ENCODE measurements around the gene NT5C2. TPM values are rescaled to one million over a fixed set of nuclear protein-coding genes. Genes with fewer than 3 reads are reported as not detected.
"Not testable (repeated sequence)": the region's sequence is repeated elsewhere in the genome, so short reads cannot be mapped to it uniquely, and the experiment has no call there.

The NT5C2 gene
- total and polyA plus RNA-seq, 8 donors = 19.4 to 45.0 (median 26.4) TPM

GRCh38 chr10:103166523-103166922 lies 26.5 kb downstream of the NT5C2 start:
- intact Hi-C loops (cut with DNase I) = no loop called here
- WGBS, 2 donors = 92 to 95% methylated on average over 3 of the region's 3 CpGs
- Histone ChIP-seq H3K9me3 (no peaks in the 10 kb centered on the region), H3K27ac (no peak overlapping the region), H3K4me3 (no peak overlapping the region), H3K36me3 (peaks cover 0 to 6% (median 0%) of the 10 kb centered on the region in 3 donors), H3K27me3 (no peaks in the 10 kb centered on the region), H3K4me1 (peaks cover 0 to 3% (median 0%) of the 10 kb centered on the region in 3 donors)
- DNase-seq = no peak
- FAIRE-seq = no peak
- no peak for ATAC-seq
- no peak for TF ChIP-seq CTCF (IDR thresholded peaks at IDR 0.05)

GRCh38 chr10:103163766-103164403 lies 29.2 kb downstream of the NT5C2 start:
- H3K9me3 ChIP-seq; DNase-seq; H3K4me3 ChIP-seq; H3K4me1 ChIP-seq; intact Hi-C loops (cut with DNase I); H3K36me3 ChIP-seq; H3K27me3 ChIP-seq; ATAC-seq; FAIRE-seq; H3K27ac ChIP-seq: not testable (repeated sequence)
- WGBS, 2 donors = 91 to 98% methylated on average over 8 to 9 of the region's 9 CpGs

- Histone ChIP-seq H3K36me3 (no peaks in the 10 kb centered on the region), H3K4me3 (no peak overlapping the region), H3K27me3 (no peaks in the 10 kb centered on the region), H3K9me3 (no peaks in the 10 kb centered on the region), H3K4me1 (peaks cover 14 to 28% (median 24%) of the 10 kb centered on the region in 3 donors), H3K27ac (no peak overlapping the region)
- ATAC-seq (no peak), FAIRE-seq (no peak), DNase-seq (no peak)
- WGBS, 2 donors = 94 to 100% methylated on average over 1 of the region's 1 CpG
- no peak for TF ChIP-seq CTCF (IDR thresholded peaks at IDR 0.05)
- intact Hi-C loops (cut with DNase I) = no loop called here
Observed at GRCh38 chr10:103157246-103157645, 35.8 kb downstream of the NT5C2 start.

GRCh38 chr10:103155471-103156085 lies 37.5 kb downstream of the NT5C2 start:
- Histone ChIP-seq H3K4me3 (no peak overlapping the region), H3K27me3 (no peaks in the 10 kb centered on the region), H3K27ac (peak overlapping the region in 2 of 4 donors; percentile 90 to 91), H3K4me1 (peaks cover 22 to 37% (median 32%) of the 10 kb centered on the region in 3 donors), H3K36me3 (no peaks in the 10 kb centered on the region), H3K9me3 (no peaks in the 10 kb centered on the region)
- FAIRE-seq (no peak), ATAC-seq (peak in 2 of 4 donors; percentile 11 to 13), DNase-seq (no peak)
- intact Hi-C loops (cut with DNase I) = no loop called here
- WGBS, 2 donors = 48 to 54% methylated on average over 4 of the region's 4 CpGs
- TF ChIP-seq CTCF (IDR thresholded peaks at IDR 0.05) = no peak

GRCh38 chr10:103154521-103155299 lies 38.4 kb downstream of the NT5C2 start:
- Histone ChIP-seq H3K4me3 (no peak overlapping the region), H3K27me3 (no peaks in the 10 kb centered on the region), H3K4me1 (peaks cover 22 to 37% (median 32%) of the 10 kb centered on the region in 3 donors), H3K9me3 (no peaks in the 10 kb centered on the region), H3K36me3 (no peaks in the 10 kb centered on the region), H3K27ac (peak overlapping the region in 2 of 4 donors; percentile 90 to 91)
- DNase-seq (no peak), ATAC-seq (peak; percentile 29 to 57 (median 54)), FAIRE-seq (no peak)
- intact Hi-C loops (cut with DNase I) = no loop called here
- no peak for TF ChIP-seq CTCF (IDR thresholded peaks at IDR 0.05)
- 34 to 37% methylated on average over 3 of the region's 3 CpGs for WGBS, 2 donors

All from pancreas (tissue), 10 donors.